Osteoblast (primary cell): ENCODE results near the gene HEATR5A. TPM values are rescaled to one million over a fixed set of nuclear protein-coding genes. Genes with fewer than 3 reads are reported as not detected.

Source experiments
- DNase-seq: peaks from one replicate; pipeline ENCODE4 v3.0.0; 2011; ENCODE audit warnings: low spot score, mixed read lengths; ENCODE audit not compliant: insufficient read length; ENCODE audit errors: missing footprints
- H2AFZ ChIP-seq: 2 replicates; pipeline ENCODE4 v1.6.0; 2011; ENCODE audit warnings: mild to moderate bottlenecking, low read length
- H3K27ac ChIP-seq: 2 replicates; pipeline ENCODE4 v1.5.1; 2011; ENCODE audit warnings: mild to moderate bottlenecking, low read depth, low read length, moderate library complexity
- H3K27me3 ChIP-seq: 2 replicates; pipeline ENCODE4 v1.6.0; 2012; ENCODE audit warnings: mild to moderate bottlenecking, control low read depth, inconsistent platforms, low read length, moderate library complexity; ENCODE audit not compliant: insufficient read depth
- H3K36me3 ChIP-seq: 2 replicates; pipeline ENCODE4 v1.5.1; 2011; ENCODE audit warnings: mild to moderate bottlenecking, low read length, control low read depth, moderate library complexity; ENCODE audit not compliant: insufficient read depth
- H3K4me1 ChIP-seq: 2 replicates; pipeline ENCODE4 v1.5.1; 2011; ENCODE audit warnings: mild to moderate bottlenecking, low read length, control low read depth, moderate library complexity; ENCODE audit not compliant: insufficient read depth
- H3K4me2 ChIP-seq: 2 replicates; pipeline ENCODE4 v1.6.0; 2011; ENCODE audit warnings: mild to moderate bottlenecking, low read length; ENCODE audit not compliant: insufficient read depth
- H3K4me3 ChIP-seq: fragments of 200-600 bp; sonication (generic); 3 replicates; pipeline ENCODE4 v1.5.1; 2012; ENCODE audit warnings: mild to moderate bottlenecking, low read length, inconsistent platforms; ENCODE audit not compliant: insufficient read depth
- H3K79me2 ChIP-seq: 2 replicates; pipeline ENCODE4 v1.6.0; 2012; ENCODE audit warnings: mild to moderate bottlenecking, low read length, control low read depth, inconsistent platforms; ENCODE audit not compliant: insufficient read depth
- H3K9me3 ChIP-seq: 2 replicates; pipeline ENCODE4 v1.5.1; 2011; ENCODE audit warnings: low read depth, low read length, control low read depth
- H4K20me1 ChIP-seq: 2 replicates; pipeline ENCODE4 v1.6.0; 2012; ENCODE audit warnings: mild to moderate bottlenecking, low read length, control low read depth; ENCODE audit not compliant: insufficient read depth
- CTCF ChIP-seq: IDR thresholded peaks from 2 replicates; pipeline ENCODE4 v1.5.1; 2011; ENCODE audit warnings: mild to moderate bottlenecking, low read depth, low read length, moderate library complexity; ENCODE audit errors: extremely low read depth
- total RNA-seq: library from RNA; depleted of rRNA; stranded (reverse); fragments of >200 nt; gene quantifications from 2 replicates; pipeline ENCODE4 v1.2.3, GENCODE V29; 2012

Gene HEATR5A
- total RNA-seq, 1 donor = 46.0 TPM

- Histone ChIP-seq H3K27ac (no peak overlapping the region), H3K79me2 (no peaks in the 10 kb centered on the region), H4K20me1 (no peaks in the 10 kb centered on the region), H3K36me3 (peaks cover 3% of the 10 kb centered on the region), H3K27me3 (no peaks in the 10 kb centered on the region), H2AFZ (no peak overlapping the region), H3K4me3 (no peak overlapping the region), H3K4me2 (no peak overlapping the region), H3K4me1 (no peaks in the 10 kb centered on the region), H3K9me3 (no peaks in the 10 kb centered on the region)
- DNase-seq = no peak
- no peak for TF ChIP-seq CTCF
Observed at GRCh38 chr14:31291210-31291609, 129.1 kb downstream of the HEATR5A start.

- no peaks in the 10 kb centered on the region for H3K27me3 ChIP-seq
- no peak overlapping the region for H3K27ac ChIP-seq
- no peaks in the 10 kb centered on the region for H3K79me2 ChIP-seq
- no peak overlapping the region for H3K4me3 ChIP-seq
- no peak overlapping the region for H2AFZ ChIP-seq
- no peak for DNase-seq
- TF ChIP-seq CTCF = no peak
- H4K20me1 ChIP-seq = no peaks in the 10 kb centered on the region
- H3K36me3 ChIP-seq = no peaks in the 10 kb centered on the region
- peaks cover 3% of the 10 kb centered on the region for H3K4me1 ChIP-seq
- no peaks in the 10 kb centered on the region for H3K9me3 ChIP-seq
- H3K4me2 ChIP-seq = no peak overlapping the region
Observed at GRCh38 chr14:31287294-31287972, 132.9 kb downstream of the HEATR5A start.

DNA sequence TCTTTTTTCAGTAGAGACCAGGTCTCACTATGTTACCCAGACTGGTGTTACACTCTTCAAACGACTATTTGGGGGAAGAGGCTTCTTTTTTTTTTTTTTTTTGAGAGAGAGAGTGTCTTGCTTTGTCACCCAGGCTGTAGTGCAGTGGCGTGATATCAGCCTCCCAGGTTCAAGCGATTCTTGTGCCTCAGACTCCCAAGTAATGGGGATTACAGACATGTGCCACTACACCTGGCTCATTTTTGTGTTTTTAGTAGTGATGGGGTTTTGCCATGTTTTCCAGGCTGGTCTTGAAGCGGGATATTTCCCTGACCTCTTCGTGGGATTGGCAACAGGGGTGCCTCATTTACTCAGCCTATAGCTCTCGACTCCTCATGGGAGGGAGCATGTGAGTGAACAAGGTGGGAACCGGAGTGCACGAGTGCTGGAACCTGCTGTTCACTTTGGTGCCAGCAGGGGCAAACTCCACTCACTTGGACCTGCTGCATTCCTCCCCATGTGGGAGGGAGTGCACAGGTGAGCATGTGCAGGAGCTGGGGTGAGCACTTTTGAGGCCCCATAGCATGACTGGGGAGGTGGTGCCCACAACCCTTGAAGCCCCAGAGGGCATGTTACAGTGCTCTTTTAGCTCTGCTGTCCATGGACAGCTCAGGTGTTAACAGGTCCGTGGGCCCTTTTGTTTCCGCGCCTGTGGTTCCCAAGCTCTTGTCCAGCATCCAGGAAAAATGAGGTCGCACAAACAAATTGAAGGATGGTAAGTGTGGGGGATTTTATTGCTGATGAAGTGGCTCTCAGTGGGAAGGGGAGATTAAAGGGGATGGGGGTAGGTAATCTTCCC lies 133.7 kb downstream of the HEATR5A start:
- DNase-seq = no peak
- Histone ChIP-seq H3K27me3 (no peaks in the 10 kb centered on the region), H3K4me3 (no peak overlapping the region), H3K36me3 (no peaks in the 10 kb centered on the region), H3K4me2 (no peak overlapping the region), H2AFZ (no peak overlapping the region), H4K20me1 (no peaks in the 10 kb centered on the region), H3K4me1 (peaks cover 3% of the 10 kb centered on the region), H3K9me3 (no peaks in the 10 kb centered on the region), H3K79me2 (no peaks in the 10 kb centered on the region), H3K27ac (no peak overlapping the region)
- TF ChIP-seq CTCF = peak; percentile 25

DNA sequence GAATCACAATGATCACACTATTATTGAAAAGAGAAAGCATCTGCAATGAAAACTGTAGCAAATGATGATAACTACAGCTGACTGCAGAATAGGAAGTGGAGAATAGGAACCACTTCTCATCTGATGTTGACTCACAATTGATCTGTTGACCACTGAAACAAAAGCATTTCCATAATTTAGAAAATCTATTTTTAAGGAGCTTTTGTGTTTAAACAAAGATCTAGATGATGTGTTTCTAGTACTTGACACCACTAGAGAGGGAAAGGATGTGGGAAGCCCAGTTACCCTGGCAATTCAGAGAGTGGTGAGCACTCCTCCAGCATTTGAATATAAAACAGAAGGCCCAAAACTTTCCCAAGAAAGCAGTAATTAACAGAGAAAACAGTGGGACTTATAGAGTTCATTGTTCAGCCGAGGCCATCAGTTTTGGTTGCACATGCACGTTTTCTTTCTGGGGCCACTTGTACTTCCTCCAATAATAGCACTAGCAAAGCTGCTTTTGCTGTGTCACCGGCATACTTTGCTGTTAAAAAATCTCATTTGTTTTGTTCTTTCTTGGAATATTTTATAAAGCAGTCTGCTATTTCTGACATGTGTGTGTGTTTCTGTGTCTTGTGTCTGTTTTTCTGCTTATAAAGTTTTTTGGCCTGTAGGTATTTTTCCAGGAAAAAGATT lies 136.6 kb downstream of the HEATR5A start:
- Histone ChIP-seq H2AFZ (peak overlapping the region; percentile 82), H3K79me2 (no peaks in the 10 kb centered on the region), H3K4me2 (no peak overlapping the region), H3K27ac (peak overlapping the region; percentile 46), H3K36me3 (no peaks in the 10 kb centered on the region), H3K9me3 (no peaks in the 10 kb centered on the region), H3K4me3 (no peak overlapping the region), H4K20me1 (no peaks in the 10 kb centered on the region), H3K4me1 (peaks cover 3% of the 10 kb centered on the region), H3K27me3 (no peaks in the 10 kb centered on the region)
- no peak for TF ChIP-seq CTCF
- no peak for DNase-seq
